Upper lobe of left lung (tissue), 4 donors: ENCODE results near the gene TTC23.

Experiments
- POLR2AphosphoS5 ChIP-seq, 2 donors: sonication (generic); formaldehyde crosslinking; IDR thresholded peaks; one replicate each; pipeline ENCODE4 v1.5.1; 2017; ENCODE audit warnings: antibody characterized with exemption in 2 of 2
- TF ChIP-seq, protein P1 (sequence below), 6 experiments: fragments of 450-650 bp in 4 of 6; fragments of 200-600 bp in 2 of 6; sonication (generic) in 2 of 6; IDR thresholded peaks; one replicate each; pipeline ENCODE4 v1.5.1; 2016 to 2019; ENCODE audit warnings: antibody characterized with exemption in 6 of 6

DNA sequence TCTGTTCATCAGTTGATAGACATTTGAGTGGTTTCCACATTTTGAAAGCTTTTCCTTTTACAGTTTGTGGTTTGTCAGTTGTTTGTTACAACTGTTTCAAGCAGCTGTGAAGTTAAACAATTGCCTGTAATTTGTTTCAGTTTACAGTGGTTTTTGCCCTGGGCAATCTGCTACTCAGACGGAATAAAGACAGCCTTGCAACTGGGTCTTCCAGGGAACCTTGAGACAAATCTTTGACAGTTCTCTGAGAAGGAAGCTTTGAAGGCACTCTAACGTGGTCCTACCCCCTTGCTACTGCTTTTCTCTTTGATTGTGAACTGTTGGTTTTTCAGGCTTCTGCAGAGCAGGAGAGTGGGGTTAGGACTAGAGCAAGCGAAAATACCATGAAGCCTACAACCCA lies 29.9 kb upstream of the TTC23 start:
- TF ChIP-seq, protein P1, sequence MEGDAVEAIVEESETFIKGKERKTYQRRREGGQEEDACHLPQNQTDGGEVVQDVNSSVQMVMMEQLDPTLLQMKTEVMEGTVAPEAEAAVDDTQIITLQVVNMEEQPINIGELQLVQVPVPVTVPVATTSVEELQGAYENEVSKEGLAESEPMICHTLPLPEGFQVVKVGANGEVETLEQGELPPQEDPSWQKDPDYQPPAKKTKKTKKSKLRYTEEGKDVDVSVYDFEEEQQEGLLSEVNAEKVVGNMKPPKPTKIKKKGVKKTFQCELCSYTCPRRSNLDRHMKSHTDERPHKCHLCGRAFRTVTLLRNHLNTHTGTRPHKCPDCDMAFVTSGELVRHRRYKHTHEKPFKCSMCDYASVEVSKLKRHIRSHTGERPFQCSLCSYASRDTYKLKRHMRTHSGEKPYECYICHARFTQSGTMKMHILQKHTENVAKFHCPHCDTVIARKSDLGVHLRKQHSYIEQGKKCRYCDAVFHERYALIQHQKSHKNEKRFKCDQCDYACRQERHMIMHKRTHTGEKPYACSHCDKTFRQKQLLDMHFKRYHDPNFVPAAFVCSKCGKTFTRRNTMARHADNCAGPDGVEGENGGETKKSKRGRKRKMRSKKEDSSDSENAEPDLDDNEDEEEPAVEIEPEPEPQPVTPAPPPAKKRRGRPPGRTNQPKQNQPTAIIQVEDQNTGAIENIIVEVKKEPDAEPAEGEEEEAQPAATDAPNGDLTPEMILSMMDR (IDR thresholded peaks at IDR 0.05), result no peak
- TF ChIP-seq POLR2AphosphoS5 (IDR thresholded peaks at IDR 0.05), result no peak
